NCI-H1092 (cell line): Measurements from ENCODE around the gene SHF.
"Not testable (repeated sequence)": the region's sequence is repeated elsewhere in the genome, so short reads cannot be mapped to it uniquely, and the experiment has no call there.

ENCODE experiments used
- DNase-seq: peaks from one replicate; lab custom pipeline; 2025; lab: John Stamatoyannopoulos, UW

Gene SHF

GRCh38 chr15:45187894-45188830 is at the start of gene SHF:
Gene SHF (minus strand): TSS chr15:45187966. CDS start chr15:45187951, 15 bp downstream.
- peak; percentile 46 for DNase-seq

GRCh38 chr15:45236806-45237205 is 49.0 kb upstream of the SHF start:
- DNase-seq: not testable (repeated sequence)

GRCh38 chr15:45234562-45235235 is 46.9 kb upstream of the SHF start:
- DNase-seq: no peak

- DNase-seq: no peak
Observed at GRCh38 chr15:45231864-45232562, 44.2 kb upstream of the SHF start.

GRCh38 chr15:45231132-45231531 is 43.4 kb upstream of the SHF start:
- no peak for DNase-seq

GRCh38 chr15:45230245-45230965 is 42.6 kb upstream of the SHF start:
- DNase-seq: no peak

GRCh38 chr15:45228931-45229330 is 41.2 kb upstream of the SHF start:
- no peak for DNase-seq

- no peak for DNase-seq
Observed at GRCh38 chr15:45225506-45226273, 37.9 kb upstream of the SHF start.

- DNase-seq: no peak
Observed at GRCh38 chr15:45224621-45225217, 37.0 kb upstream of the SHF start.

- DNase-seq: no peak
Observed at GRCh38 chr15:45221967-45222366, 34.2 kb upstream of the SHF start.

GRCh38 chr15:45221053-45221599 is 33.4 kb upstream of the SHF start:
- DNase-seq: no peak

- no peak for DNase-seq
Observed at GRCh38 chr15:45212493-45212892, 24.7 kb upstream of the SHF start.

- peak; percentile 50 for DNase-seq
Observed at GRCh38 chr15:45205192-45205591, 17.4 kb upstream of the SHF start.

GRCh38 chr15:45203182-45203581 is 15.4 kb upstream of the SHF start:
- no peak for DNase-seq

GRCh38 chr15:45201869-45202268 is 14.1 kb upstream of the SHF start:
- no peak for DNase-seq

- DNase-seq: no peak
Observed at GRCh38 chr15:45201557-45201859, 13.7 kb upstream of the SHF start.

- DNase-seq: peak; percentile 55
Observed at GRCh38 chr15:45200799-45201556, 13.2 kb upstream of the SHF start.

- DNase-seq: peak; percentile 88
Observed at GRCh38 chr15:45200001-45200798, 12.4 kb upstream of the SHF start.
